ENCODE data around the gene EIF1B. TPM values are rescaled to one million over a fixed set of nuclear protein-coding genes. Genes with fewer than 3 reads are reported as not detected.

EIF1B gene
- total RNA-seq, 1 experiment from 2014 or later = 25.0 TPM

DNA sequence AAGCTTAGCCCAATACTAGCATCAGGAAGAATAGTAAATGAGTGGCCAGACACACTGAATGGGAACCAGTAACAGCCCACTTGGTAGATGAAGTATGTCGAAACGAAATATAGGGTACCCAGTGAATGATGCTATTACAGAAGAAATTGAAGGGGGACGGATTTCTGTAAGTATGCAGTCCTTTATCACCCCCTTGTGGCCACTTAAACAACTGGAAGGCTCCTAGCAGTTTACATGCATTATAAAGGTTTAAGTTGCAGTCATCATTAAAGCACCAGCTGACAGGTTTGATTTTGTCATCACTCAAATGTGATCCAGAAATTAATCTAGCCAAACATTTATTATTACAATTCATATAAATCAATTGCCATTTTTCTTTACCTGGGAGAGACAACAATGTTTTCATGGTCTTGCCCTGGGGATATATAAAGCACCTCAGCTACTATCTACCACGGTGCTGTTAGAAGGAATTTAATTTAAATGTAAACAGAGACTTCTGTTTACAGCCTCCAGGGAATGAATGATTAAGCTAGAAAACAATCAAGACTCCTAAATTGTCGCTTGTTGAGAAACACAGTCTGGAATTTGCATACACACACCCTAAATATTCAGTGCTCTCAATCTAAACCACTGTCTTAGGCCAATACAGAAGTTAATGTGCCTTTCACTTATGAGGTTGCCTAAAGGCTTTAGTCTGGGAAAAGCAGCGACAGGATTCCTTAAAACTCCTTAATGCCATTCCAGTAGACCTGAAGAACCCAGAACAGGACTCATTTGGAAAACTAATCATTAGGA, 7.8 kb downstream of the EIF1B start:
- BruUV-seq (replicated peaks) = no TSS peak
- TF ChIP-seq, protein P1, sequence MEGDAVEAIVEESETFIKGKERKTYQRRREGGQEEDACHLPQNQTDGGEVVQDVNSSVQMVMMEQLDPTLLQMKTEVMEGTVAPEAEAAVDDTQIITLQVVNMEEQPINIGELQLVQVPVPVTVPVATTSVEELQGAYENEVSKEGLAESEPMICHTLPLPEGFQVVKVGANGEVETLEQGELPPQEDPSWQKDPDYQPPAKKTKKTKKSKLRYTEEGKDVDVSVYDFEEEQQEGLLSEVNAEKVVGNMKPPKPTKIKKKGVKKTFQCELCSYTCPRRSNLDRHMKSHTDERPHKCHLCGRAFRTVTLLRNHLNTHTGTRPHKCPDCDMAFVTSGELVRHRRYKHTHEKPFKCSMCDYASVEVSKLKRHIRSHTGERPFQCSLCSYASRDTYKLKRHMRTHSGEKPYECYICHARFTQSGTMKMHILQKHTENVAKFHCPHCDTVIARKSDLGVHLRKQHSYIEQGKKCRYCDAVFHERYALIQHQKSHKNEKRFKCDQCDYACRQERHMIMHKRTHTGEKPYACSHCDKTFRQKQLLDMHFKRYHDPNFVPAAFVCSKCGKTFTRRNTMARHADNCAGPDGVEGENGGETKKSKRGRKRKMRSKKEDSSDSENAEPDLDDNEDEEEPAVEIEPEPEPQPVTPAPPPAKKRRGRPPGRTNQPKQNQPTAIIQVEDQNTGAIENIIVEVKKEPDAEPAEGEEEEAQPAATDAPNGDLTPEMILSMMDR (IDR thresholded peaks at IDR 0.05) = peak; percentile 78
- TF ChIP-seq TCF7L2 (IDR thresholded peaks at IDR 0.05; ENCODE audit: low read depth, low read length) = no peak
- TF ChIP-seq POLR2AphosphoS5 (IDR thresholded peaks at IDR 0.05; ENCODE audit: low read depth, low read length) = no peak
- POLR2A ChIA-PET = no interaction called here

DNA sequence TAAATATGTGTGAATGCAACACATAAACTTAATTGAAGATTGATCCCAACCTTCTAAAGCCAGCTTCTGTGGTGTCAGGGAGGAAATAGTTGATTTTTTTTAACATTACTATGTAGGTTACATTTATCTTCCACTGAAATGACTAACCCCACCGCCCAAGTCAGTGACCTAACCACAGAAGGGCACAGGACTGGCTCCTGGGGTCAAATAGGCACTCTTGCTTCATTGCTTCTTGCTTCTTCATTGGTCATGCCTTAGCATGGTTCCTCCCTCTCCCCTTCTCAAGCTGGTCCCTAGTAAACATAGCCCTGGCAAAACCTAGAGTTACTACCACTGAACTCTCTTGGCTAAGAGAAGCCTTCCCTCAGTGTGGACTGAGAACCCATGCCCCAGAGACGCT, 12.3 kb downstream of the EIF1B start:
- intact Hi-C loops (cut with micrococcal nuclease; ENCODE audit: unreplicated experiment) (no loop called here), in situ Hi-C loops (cut with HindIII; ENCODE audit: low pct_unique_long_range_greater_than_20kb, low sequenced_read_pairs) (no loop called here)
- Histone ChIP-seq H3K27me3 (ENCODE audit: control insufficient read depth, insufficient read depth, low read length) (no peaks in the 10 kb centered on the region), H3K27ac (ENCODE audit: low read length) (no peak overlapping the region), H3K4me3 (ENCODE audit: low read depth in 2 of 2, low read length in 2 of 2) (no peak overlapping the region), H3K36me3 (ENCODE audit: control insufficient read depth, insufficient read depth, low read length) (no peaks in the 10 kb centered on the region), H3K9me3 (ENCODE audit: control insufficient read depth, insufficient read depth, low read depth, low read length) (no peaks in the 10 kb centered on the region), H3K4me1 (ENCODE audit: control insufficient read depth, insufficient read depth, low read length) (no peaks in the 10 kb centered on the region)
- ChIA-PET POLR2A (no interaction called here), CTCF (no interaction called here)
- BruUV-seq (replicated peaks) = no TSS peak
- ATAC-seq (no peak), DNase-seq (ENCODE audit: low read depth, low spot score) (no peak)
- TF ChIP-seq SIN3A (IDR thresholded peaks at IDR 0.05; ENCODE audit: borderline replicate concordance, insufficient read depth, low read depth, low read length) = no peak
- TF ChIP-seq, protein P1 (IDR thresholded peaks at IDR 0.05) = no peak
- no peak for TF ChIP-seq POLR2AphosphoS5 (IDR thresholded peaks at IDR 0.05; ENCODE audit: low read depth, low read length)
- TF ChIP-seq, protein P2, sequence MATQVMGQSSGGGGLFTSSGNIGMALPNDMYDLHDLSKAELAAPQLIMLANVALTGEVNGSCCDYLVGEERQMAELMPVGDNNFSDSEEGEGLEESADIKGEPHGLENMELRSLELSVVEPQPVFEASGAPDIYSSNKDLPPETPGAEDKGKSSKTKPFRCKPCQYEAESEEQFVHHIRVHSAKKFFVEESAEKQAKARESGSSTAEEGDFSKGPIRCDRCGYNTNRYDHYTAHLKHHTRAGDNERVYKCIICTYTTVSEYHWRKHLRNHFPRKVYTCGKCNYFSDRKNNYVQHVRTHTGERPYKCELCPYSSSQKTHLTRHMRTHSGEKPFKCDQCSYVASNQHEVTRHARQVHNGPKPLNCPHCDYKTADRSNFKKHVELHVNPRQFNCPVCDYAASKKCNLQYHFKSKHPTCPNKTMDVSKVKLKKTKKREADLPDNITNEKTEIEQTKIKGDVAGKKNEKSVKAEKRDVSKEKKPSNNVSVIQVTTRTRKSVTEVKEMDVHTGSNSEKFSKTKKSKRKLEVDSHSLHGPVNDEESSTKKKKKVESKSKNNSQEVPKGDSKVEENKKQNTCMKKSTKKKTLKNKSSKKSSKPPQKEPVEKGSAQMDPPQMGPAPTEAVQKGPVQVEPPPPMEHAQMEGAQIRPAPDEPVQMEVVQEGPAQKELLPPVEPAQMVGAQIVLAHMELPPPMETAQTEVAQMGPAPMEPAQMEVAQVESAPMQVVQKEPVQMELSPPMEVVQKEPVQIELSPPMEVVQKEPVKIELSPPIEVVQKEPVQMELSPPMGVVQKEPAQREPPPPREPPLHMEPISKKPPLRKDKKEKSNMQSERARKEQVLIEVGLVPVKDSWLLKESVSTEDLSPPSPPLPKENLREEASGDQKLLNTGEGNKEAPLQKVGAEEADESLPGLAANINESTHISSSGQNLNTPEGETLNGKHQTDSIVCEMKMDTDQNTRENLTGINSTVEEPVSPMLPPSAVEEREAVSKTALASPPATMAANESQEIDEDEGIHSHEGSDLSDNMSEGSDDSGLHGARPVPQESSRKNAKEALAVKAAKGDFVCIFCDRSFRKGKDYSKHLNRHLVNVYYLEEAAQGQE (IDR thresholded peaks at IDR 0.05; ENCODE audit: insufficient read depth in 1 of 2, low read depth in 2 of 2, low read length in 1 of 2) = no peak
- no peak for TF ChIP-seq TCF7L2 (IDR thresholded peaks at IDR 0.05; ENCODE audit: low read depth, low read length)

More for the DNA sequence above, 7.8 kb downstream of the EIF1B start:
- CTCF ChIA-PET = interaction anchor here (0.7 to 2.1 kb wide), 2 partner anchors 9 to 126 kb away, joined by 3 to 9 read pairs; no protein-coding TSS in a partner anchor
- H3K36me3 ChIP-seq (ENCODE audit: control insufficient read depth, insufficient read depth, low read length) = peaks cover 4% of the 10 kb centered on the region; the same call in 1 of the 2 replicates
- in situ Hi-C loops (cut with HindIII; ENCODE audit: low pct_unique_long_range_greater_than_20kb, low sequenced_read_pairs) = no loop called here
- no peaks in the 10 kb centered on the region for H3K4me1 ChIP-seq (ENCODE audit: control insufficient read depth, insufficient read depth, low read length)
- no peak overlapping the region for H3K4me3 ChIP-seq (ENCODE audit: low read depth in 2 of 2, low read length in 2 of 2)
- no peaks in the 10 kb centered on the region for H3K27me3 ChIP-seq (ENCODE audit: control insufficient read depth, insufficient read depth, low read length)
- no peak overlapping the region for H3K27ac ChIP-seq (ENCODE audit: low read length)
- peak; percentile 85 for ATAC-seq
- intact Hi-C loops (cut with micrococcal nuclease; ENCODE audit: unreplicated experiment) = loop anchor here (1.0 kb wide), 1 partner anchor 125 kb away; no protein-coding TSS in a partner anchor
- H3K9me3 ChIP-seq (ENCODE audit: control insufficient read depth, insufficient read depth, low read depth, low read length) = no peaks in the 10 kb centered on the region
- peak; percentile 39 for DNase-seq (ENCODE audit: low read depth, low spot score)
